ENCODE data around the gene LAD1.

LAD1 gene

DNA sequence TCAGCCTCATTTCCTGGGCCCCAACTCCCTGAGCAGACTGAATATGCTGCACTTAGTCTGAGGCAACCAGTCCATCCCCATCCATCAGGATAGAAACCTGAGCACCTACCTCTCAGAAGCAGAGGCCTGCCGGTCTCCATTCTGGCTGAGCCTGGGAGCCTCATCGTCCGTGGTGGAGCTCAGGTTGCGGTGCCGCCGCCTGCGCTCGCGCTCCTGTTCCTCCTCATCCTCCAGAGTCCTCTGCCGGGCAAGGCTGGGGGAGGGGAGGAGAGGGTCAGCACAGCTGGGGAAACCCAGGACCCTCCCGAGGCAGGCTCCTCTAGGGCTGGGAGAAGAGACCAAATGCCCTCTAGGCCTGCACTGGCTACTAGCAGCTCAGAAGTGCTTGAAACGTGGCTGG, 10.1 kb downstream of the LAD1 start:
- DNase-seq: no peak

DNA sequence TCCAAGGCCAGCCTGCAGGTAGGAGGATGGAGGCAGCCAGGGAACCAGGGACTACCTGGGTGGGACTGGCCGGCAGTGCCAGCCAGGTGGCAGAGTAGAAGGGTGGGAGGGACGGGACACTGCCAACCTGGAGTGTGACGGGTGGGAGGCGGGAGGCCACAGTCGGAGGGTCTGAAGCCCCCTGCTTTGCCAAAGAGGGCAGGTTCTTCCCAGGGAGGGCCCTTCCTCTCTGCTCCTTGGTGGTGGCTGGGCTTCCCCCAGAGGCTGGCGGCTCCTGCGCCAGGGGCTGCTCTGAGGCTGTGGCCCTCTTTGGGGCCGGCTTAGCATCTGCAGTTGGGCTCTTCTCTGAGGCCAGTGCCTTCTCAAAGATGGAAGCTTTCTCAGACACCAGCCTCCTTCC, 12.9 kb downstream of the LAD1 start:
- no peak for DNase-seq

DNA sequence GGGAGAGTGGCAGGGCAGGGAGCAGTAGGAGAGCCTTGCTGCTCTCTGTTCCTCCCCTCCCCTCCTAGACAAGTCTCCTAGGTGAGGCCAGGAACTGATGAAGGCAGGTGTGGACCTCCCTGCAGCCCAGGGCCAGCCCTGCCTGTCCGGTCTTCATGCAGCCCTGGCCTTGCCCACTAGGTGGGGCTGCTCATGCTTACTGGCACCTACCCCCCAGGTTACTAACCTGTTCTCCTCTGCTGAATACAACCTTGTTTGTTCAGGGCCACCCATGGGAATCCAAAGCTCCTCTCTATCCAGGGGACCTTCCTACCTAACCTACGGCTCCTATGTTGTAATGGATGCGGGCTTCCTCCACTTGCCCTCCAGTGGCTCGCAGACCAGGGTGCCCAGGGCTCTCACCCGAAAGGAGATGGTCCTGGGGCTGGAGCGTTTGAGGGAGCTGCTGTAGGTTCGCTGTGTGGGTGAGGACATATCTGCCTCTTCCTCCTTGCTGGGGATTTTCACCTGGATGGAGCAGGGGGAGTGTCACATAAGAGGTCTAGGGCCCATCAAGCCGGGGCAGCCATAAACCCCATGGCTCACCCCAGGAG, 13.7 kb downstream of the LAD1 start:
- no peak for DNase-seq

DNA sequence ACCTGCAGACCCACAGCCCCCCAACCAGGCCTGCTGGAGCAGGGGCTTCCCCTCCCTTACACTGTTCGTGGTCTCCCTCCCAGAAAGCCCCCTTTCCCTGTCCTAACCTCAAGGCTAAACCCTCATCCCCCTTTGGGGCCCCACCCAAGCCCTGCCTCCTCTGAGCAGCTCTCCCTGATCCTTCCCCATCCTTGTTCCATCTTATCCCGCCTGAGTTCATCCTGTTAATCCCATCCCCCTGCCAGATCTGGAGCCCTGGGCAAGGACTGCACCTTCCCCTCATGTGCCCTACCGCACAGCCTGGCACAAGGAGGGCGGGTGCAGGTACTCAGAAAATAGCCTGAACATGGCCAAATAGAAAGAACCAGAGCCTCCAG, 14.7 kb downstream of the LAD1 start:
- no peak for DNase-seq

DNA sequence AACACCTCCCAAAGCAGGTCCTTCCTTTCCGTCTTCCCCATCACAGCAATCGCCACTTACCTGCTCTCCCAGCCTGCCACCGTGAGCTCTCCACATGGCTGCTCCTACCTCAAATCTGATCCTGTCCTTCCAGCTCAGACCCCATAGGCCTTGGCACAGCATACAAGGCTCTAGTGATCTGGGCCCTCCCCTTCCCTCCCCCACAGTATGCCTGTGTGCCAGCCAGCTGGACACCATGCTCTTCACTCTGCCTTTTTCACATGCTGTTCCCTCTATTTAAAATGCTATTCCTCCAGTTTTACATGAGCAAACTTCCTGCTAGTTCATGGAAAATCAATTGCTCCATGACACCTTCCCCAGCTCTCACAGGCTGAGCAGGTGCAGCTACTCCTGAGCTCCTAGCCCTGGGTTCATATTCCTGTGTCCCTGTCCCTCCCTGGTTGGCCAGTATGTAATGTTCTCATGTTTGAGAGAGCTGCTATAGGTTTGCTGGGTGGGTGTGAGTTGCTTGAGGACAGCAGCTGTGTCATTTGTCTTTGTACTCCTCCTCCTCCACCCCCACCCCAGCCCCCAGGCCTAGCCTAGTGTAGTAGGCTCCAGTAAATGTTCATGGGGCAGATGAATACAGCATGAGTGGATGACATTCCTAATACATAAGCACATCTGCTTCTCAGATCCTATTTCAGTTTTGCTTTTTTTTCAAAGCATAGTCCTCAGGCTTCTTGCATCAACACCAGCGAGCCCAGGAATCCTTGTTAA, 15.3 kb downstream of the LAD1 start:
- DNase-seq: no peak

DNA sequence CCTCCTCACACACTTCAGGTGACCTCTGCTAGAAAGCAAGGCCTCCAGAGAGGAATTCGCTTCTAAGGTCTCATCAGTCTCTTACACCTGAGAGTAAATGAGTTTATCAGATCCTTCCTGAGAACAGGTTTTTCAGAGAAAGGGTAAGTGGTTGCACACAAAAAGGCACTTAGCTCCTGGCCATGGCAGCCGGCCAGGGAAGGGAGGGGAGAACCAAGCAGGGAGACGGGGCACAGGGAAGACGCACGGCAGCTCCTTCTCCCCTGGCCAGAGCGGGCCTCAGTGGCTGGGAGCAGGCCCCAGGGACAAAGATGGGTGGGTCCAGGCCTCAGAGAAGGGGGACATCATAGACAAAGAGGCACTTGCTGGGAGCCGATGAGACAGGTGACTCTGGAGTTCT, 18.0 kb downstream of the LAD1 start:
- no peak for DNase-seq

DNA sequence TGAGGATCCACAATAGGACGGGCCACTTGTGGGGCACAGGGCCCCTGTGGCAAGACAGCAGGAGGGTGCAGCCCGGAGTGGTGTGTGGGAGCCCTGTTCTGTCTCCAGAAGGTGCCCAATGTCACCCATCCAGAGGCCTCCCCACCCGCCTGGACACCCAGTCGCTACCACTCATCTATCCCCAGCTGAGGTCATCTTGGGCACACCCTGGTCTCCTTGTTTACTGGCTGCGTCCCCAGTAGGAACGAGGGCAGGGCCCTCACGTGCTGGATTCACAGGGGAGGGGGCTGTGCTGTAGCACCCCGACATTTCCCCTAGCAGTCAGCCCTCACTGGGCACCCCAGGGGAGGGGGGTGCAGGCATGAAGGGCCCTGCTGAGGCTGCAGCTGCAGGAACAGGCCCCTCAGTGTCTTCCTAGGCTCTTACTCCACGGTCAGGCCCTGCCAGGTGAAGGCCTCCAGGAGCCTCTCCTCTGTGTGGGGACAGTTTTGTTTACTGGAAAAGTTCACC, 19.3 kb downstream of the LAD1 start:
- DNase-seq: no peak

DNA sequence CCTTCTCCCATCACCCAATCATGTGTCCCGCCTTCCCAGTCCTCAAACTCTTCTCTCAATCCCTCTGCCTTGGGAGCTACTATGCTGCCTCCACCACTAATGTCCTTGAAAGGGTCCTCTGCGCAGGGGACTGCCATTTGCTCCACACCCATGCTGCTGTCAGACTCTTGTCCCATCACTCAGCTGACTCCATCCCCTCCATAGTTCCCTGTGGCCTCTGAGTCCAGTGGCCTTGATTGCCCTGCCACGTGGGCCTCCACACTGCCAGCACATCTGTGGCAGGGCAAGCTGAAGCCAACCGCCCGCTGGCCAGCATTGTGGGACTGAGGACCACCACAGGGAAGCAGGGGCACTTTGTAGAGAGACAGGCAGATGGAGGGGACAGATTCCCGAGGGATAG, 20.3 kb downstream of the LAD1 start:
- no peak for DNase-seq

DNA sequence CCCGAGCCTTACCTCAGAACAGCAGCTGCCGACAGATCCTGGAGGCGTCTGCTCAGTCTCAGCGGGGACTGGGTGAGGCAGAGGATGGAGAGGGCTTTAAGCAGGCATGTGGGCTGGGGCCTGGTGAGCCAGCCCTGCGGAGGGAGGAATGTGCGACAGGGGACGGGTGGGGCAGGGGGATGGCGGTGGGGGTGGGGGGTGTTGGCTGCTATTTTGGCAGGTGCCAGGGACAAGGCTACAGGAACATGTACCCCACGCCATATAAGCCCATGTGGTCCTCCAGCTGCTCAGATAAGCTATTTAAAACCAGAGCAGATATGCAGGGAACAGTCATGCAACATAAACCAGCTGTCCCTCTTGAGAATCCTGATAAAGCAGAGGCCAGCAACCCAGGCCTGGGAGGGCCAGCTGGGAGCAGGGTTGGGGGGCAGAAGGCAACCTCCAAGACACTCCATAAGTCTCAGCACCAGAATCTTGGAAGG, 21.5 kb downstream of the LAD1 start, which contains the start of gene TNNT2:
Gene TNNT2, minus strand, starts transcription at position 70 of the 482 bp plus-strand sequence. CDS start 4,426 bp downstream, outside the sequence.
- no peak for DNase-seq

DNA sequence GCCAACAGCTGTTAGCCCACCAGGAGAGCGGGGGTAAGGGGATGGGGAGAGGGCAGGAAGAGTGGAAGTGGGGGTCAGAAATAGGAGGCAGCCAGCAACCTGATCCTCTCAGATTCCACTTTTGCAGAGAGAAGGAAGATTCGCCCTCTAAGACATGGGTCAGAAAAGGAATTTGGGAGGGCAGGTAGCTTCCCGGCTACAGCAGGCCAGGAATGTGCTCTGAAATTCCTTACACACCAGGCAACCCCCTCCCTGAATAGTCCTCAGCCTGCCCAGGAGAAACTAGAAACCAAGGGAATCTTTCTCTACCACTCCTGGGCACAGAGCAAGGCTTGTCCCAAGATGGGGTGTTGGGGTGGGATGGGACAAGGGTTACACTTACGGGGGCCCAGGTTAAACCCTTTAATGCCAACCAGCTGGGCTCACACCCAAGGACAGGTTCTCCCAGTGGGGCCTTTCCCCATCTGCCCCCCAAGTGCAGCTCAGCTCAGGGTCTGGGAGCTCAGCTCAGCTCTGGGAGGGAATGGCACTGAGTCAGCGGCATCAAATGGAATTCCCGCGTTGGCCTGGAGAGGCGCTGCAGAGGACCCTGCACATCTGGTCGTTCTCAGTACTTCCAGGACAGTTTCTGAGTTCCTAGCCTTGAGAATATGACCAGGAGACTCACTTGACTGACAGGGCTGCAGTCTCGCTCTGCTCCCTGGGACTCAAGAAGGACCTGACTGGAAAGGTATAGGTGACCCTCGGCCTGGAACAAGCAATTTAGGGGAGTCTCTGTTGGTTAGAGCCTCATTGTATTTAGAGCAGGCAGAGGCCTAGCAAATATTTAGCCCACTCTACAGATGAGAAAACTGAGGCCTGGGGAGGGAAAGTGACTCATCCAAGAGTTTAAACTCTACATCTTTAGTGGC, 22.4 kb downstream of the LAD1 start:
- no peak for DNase-seq

DNA sequence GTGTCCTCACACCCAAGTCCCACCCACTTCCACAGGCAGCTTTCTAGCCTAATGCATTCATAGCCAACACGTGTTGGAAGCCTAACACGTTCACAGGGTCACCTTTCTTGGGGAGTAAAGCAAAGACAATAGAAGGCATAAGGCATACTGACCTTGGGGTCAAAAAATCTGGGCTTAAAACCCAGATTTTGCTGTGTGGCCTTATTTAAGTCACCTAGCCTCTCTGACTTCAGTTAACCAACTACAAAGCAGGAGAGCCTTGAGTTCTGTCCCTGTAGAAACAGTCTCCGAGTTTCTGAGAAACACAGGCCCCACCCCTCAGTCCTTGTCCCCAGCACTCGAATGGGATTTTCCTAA, 23.0 kb downstream of the LAD1 start:
- DNase-seq: no peak

DNA sequence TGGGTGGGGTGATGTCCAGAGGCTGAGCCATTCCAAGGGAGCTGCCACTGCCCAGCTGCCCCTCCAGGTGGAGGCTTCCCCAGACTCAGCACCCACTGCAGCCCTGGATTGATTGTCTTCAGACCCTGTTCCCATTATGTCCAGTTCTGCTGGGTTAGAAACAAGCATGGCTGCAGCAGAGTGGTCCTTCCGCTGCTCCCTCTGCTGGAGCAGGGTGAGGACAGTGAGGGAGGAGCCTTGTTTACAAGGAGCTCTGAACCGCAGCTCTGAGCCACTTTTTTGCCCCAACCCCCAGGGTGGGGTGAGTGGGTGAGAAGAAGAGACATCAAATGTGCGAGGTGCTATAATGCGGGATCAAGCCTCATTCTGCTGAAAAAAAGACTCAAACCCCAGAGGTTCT, 24.0 kb downstream of the LAD1 start:
- no peak for DNase-seq

DNA sequence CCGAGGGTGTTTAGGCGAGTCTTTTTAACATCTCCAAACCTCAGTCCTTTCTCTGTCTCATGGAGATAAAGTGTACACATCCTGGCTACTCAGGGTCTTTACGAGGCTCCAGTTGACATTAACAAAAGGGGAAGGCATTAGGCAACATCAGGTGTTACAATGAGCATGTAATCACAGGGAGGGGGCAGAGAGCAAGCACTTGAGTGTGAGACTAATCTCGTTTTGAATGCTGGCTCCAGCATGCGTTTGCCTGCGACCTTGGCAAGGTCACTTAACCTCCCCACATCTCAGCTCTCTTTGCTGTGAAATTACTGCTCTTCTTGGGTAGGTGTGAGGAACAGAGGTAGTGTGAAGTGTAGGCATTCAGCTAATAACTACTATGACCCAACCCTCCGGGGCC, 24.8 kb downstream of the LAD1 start:
- DNase-seq: no peak

DNA sequence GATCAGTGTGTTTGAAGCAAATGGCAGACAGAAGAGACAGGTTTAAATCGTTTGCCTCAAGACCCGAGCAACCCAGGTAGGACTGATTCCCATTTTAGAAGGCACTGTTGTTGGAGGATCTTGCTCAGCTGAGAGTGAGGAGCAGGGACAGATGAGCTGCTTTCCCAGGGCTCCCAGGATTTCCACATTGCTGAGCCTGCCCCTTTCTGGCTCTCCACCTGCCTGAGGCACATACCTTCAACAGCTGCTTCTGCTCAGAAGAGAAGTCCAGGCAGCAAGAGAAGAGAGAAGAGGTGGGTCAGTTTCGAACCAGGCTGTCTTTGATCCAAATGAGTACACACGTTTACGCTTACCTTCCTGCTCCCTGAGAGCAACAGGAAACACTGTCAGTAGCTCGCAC, 27.3 kb downstream of the LAD1 start:
- DNase-seq: no peak

DNA sequence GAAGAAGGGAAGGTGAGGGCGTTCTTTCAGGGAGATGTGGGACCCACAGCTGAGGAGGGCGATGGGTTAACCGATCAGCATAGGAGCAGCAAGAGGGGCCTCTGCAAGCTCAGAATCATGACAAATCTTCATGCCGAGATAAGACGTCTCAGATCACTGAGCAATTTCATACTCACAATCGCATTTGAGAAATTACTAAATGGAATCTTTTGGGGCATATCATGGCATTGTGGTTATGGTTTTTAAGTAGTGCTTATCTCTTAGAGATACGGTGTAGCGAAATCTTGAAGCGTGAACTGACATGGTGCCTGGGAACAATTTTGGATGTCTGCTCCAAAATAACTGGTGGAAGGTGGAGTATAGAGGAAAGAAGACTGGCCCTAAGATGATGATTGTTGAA, 27.8 kb downstream of the LAD1 start:
- DNase-seq: no peak

DNA sequence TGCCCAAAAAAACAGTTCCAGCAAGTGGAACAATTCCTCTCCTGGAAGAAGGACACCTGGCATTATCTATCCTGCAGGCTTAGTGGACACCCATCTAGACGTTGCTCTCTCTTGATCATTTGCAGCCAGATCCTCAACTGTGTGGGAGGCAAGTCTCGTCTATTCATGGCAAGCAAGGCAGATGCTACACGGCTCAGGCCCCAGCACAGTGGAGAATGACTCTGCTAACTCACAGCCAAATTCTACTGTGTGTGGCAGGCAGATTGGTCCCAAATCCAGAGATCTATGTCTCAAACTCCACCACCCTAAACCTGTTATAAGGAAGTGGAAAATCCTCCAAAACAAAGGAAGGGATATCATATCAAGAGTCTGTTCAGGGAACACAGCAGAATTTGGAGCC, 28.6 kb downstream of the LAD1 start:
- DNase-seq: no peak

DNA sequence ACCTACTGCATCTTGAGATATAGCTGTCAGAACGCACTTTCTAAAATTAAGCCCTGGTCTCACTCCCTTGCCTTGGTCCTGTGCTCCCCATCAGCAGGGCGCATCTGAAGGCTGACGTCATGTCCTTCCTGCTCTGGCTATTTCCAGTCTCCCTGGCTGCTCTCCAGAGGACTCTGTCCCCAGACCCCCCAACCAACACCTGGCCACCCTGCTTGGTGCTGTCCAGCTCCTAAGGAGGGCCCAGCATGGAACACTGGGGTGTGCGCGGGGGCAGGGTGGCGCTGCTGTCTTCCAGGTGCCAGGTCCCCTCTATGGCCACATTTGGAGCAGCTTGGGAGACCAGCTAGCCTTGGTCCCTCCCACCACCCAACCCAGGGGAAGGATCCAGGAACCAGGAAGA, 29.9 kb downstream of the LAD1 start:
- no peak for DNase-seq

DNA sequence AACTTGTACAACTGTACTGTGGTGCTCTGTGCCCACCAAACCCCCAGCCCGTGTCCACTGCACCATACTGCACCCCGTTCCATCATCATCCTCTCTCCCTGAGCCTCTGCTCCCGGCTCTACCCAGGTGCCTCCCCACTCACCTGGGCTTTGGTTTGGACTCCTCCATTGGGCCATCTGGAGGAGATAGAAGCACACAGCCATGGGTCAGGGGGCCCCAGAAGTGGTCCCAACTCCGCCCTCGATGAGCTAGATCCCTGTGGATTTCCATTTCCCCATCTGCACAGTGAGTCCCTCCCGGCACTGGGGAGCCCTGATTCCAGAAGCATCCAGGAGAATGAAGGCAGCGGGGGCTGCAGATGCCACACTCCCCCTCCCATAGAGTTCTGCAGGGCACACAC, 32.4 kb downstream of the LAD1 start:
- no peak for DNase-seq

DNA sequence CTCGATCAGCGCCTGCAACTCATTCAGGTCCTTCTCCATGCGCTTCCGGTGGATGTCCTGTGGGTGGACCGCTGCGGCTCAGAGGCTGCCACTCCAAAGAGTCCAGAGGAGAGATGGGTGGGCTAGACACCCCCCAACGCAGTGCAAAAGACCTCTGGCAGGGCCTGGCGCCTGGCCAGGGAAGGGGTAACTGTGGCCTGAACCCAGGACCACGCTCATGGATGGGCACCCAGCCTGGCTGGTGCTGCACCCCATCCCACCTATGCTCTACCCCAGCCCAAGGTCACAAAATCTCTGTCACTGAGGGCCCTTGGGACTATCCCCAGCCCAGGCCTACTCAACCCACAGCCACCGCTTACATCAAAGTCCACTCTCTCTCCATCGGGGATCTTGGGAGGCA, 33.9 kb downstream of the LAD1 start:
- no peak for DNase-seq

DNA sequence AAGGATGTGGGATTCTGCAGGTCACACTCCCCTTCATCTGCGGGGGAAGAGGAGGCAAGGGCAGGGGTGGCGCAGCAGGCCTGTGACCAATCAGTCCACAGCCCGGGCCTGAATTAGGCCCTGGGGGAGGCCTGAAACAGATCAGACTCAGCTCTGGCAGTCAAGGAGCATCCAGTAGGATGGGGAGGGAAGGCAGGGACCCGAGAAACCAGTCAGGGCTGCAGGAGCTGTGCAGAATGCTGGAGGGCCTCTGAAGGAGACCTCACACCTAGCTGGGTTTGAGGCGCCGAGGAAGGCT, 34.4 kb downstream of the LAD1 start:
- DNase-seq: no peak

DNA sequence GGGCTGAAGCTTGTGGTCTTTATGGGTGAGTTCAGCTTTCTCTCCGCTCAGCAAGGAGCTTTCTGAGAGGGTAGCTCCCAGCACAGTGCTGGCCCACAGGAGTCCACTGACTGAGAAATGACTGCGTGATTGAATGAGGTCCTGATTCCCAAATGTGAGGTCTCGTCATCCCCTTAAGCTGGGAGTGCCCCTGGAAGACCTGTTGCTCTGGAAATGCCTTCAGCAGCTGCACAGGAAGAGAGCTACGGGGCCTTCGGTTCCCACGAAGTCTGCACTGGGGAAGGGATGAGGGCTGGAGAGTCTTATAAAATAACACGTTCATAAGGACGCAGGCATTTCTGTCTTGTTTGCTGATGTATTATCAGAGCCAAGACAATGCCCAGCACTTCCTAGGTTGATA, 35.7 kb downstream of the LAD1 start:
- no peak for DNase-seq

DNA sequence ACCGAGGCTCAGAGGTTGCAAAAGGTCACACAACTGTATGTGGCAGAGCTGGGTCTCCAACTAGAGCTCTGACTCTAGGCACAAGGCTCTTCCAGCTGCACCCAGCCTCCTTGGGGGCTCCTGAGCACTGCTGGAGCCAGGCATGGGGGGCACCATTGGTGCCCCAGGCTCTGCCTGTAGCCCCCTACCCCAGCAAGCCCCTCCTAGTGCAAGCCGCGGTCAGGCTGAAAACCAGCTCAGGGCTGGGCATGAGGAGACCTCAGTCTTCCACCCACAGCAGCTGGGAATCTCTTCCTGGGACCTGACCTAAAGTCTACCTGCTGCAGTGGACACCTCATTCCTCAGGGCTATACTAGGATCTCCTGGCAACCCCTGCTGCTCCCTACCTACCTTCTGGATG, 36.2 kb downstream of the LAD1 start:
- no peak for DNase-seq

DNA sequence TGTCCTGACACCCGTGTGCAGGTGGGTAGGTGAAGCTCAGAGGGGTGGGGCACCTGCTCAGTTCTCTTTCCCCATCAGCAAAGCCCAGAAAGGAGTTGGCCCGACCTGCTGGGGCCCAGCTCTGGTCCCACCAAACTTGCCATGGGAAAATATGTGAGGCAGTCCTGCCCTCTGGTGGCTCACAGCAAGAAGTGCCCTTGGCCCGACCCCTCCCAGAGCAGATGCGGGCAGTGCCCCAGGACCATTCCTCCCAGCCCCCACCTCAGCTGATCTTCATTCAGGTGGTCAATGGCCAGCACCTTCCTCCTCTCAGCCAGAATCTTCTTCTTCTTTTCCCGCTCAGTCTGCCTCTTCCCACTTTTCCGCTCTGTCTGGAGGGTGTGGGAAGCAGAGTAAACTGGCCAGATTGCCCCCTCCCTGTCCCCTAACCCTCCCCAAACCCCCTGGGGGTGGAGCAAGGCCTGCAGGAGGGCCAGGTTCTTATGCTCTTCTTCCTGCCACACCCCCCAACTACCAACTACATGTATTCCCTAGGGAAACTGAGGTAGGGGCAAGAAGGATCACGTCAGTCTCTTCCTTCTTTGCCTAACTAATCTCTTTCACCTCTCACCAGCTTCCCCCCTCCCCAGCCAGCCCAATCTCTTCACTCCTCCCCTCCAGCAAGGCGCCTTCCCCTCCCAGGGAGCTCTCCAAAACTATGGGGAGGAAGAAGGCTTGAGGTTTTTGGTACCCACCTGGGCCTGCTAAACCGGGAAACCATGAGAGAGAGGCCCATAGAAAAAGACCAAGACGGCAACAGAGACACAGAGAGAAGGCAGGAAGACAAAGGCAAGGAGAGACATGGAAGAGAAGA, 37.2 kb downstream of the LAD1 start:
- no peak for DNase-seq
